Heart right ventricle (tissue), 16 donors: Measurements from ENCODE around the gene ZNF436. TPM values are rescaled to one million over a fixed set of nuclear protein-coding genes. Genes with fewer than 3 reads are reported as not detected.
A peak's percentile ranks its signal among the peaks of the same experiment; 100 is the strongest.

Experiments used
- ATAC-seq, 8 donors: fragments of 200-7000 bp; cut with Tn5 transposase; one replicate each; pipeline ENCODE4 v1.9.1; 2020; ENCODE audit warnings: mild to moderate bottlenecking in 8 of 8, moderate library complexity in 8 of 8, moderate number of reproducible peaks in 1 of 8
- DNase-seq, 2 donors: peaks; one replicate each; pipeline ENCODE4 v3.0.0-alpha.2; 2020
- H3K27ac ChIP-seq, 10 donors: fragments of 200-600 bp; sonication (generic) in 2 of 10; one replicate each; pipeline versions ENCODE4 v1.5.0 to v1.8.0; 2020 to 2022; ENCODE audit warnings: mild to moderate bottlenecking in 3 of 10
- H3K27me3 ChIP-seq, 7 donors: fragments of 200-600 bp; one replicate each; pipeline ENCODE4 v1.8.0; 2021 to 2022; ENCODE audit warnings: mild to moderate bottlenecking in 2 of 7
- H3K36me3 ChIP-seq, 9 donors: fragments of 200-600 bp; sonication (generic) in 1 of 9; one replicate each; pipeline versions ENCODE4 v1.5.0 to v1.8.0; 2020 to 2022; ENCODE audit warnings: mild to moderate bottlenecking in 2 of 9
- H3K4me1 ChIP-seq, 9 donors: fragments of 200-600 bp; sonication (generic) in 1 of 9; one replicate each; pipeline versions ENCODE4 v1.5.0 to v1.8.0; 2020 to 2022; ENCODE audit warnings: mild to moderate bottlenecking in 4 of 9
- H3K4me3 ChIP-seq, 10 donors: fragments of 200-600 bp; sonication (generic) in 2 of 10; one replicate each; pipeline versions ENCODE4 v1.5.0 to v1.8.0; 2020 to 2022; ENCODE audit warnings: mild to moderate bottlenecking in 7 of 10, moderate library complexity in 2 of 10
- H3K9me3 ChIP-seq, 11 donors: fragments of 200-600 bp in 10 of 11; sonication (generic) in 2 of 11; one replicate each; pipeline versions ENCODE4 v1.5.0 to v1.8.0; 2013 to 2022; ENCODE audit warnings: mild to moderate bottlenecking in 2 of 11, control low read depth in 1 of 11, moderate library complexity in 1 of 11
- CTCF ChIP-seq, 9 donors: fragments of 200-600 bp; sonication (generic) in 2 of 9; IDR thresholded peaks; one replicate each; pipeline versions ENCODE4 v1.5.0 to v1.8.0; 2021 to 2022; ENCODE audit warnings: antibody characterized with exemption in 9 of 9, mild to moderate bottlenecking in 5 of 9, moderate library complexity in 1 of 9
- WGBS, 2 donors: extraction: QIAGEN DNeasy Blood & Tissue Kit; methylation state at CpG; one replicate each; pipeline ENCODE4 v1.1.7; 2013; ENCODE audit warnings: inconsistent platforms in 1 of 2; 5-methylcytosine and 5-hydroxymethylcytosine counted together
- intact Hi-C, 10 donors: fragments of 100-400 bp; cut with DNase I; formaldehyde crosslinking; loops; one replicate each; pipeline versions ENCODE4 v1.11.1 to v1.14.2; 2022
- polyA plus RNA-seq, 2 donors: library from polyadenylated mRNA; stranded (reverse); fragments of 200-250 nt; gene quantifications; one replicate each; pipeline ENCODE4 v1.2.3, GENCODE V29; 2013
- total RNA-seq, 10 donors: library from RNA; stranded (reverse); fragmentation: NEBNext Ultra II Directional in 3 of 10; extraction: Animal tissue kit (Norgen Biotek cat#: 25700) in 3 of 10; gene quantifications; one replicate each; pipeline versions ENCODE4 v1.2.1 to v1.2.4, GENCODE V29; 2021 to 2023
- donor health status: Arrhythmogenic right ventricular cardiomyopathy.
- donor health status: ischemic (EF 13 %, LVEDD 7.1; RV severe dilation, severe dysfunction).
- donor health status: healthy with polysubstance abuse.
- donor health status: DM: no; HTN: yes; CAD: no.
- donor health status: DM: no; HTN: no; CAD: no.
- donor health status: ischemic (EF 25% LVEDD 6.9; RV normal size, moderate dysfunction).
- donor health status: ischemic (EF 25% LVEDD 5.7; RV mildly dilated, moderate dysfunction).
- donor health status: healthy.
- donor health status: DM: yes; HTN: yes; CAD: no.
- donor health status: Ischemic cardiomyopathy.
- donor health status: ischemic (EF 35%, LVEDD 5.7; RV mildly dilated, moderate dysfunction).
- donor health status: nonischemic (EF 11% LVEDD 7.7; RV severe dilation, severe dysfunction).
- donor health status: DM: yes; HTN: yes; CAD: no.
- donor health status: PGD.
- donor health status: ischemic (EF 29% LVEDD 5.4; RV normal size, mild dysfunction).
- donor health status: nonischemic (EF 23%, LVEDD 6.1; RV moderate dilation, normal function).

Gene ZNF436
- total and polyA plus RNA-seq, 12 donors: 3.3 to 25.5 (median 14.7) TPM

- peak overlapping the region in 2 of 10 donors; percentile 0 to 25 for H3K4me3 ChIP-seq
- H3K27ac ChIP-seq: peak overlapping the region in 9 of 10 donors; percentile 26 to 83 (median 64)
- no peak for DNase-seq
- H3K9me3 ChIP-seq: peaks cover 0 to 3% (median 0%) of the 10 kb centered on the region in 11 donors
- intact Hi-C loops: loop anchor here in 8 of 10 donors (1.0 to 10.0 kb wide), 8 partner anchors 35 to 89 kb away; partner anchors contain the start of genes HNRNPR (in 8 of the 8) and ZNF436 (in 4 of the 8)
- peaks cover 18 to 62% (median 42%) of the 10 kb centered on the region in 9 donors for H3K4me1 ChIP-seq
- H3K27me3 ChIP-seq: no peaks in the 10 kb centered on the region
- 56 to 69% methylated on average over 4 of the region's 4 CpGs for WGBS, 2 donors
- ATAC-seq: no peak
- peaks cover 0 to 11% (median 0%) of the 10 kb centered on the region in 9 donors for H3K36me3 ChIP-seq
- no peak for TF ChIP-seq CTCF (IDR thresholded peaks at IDR 0.05)
Observed at GRCh38 chr1:23403355-23403734, 33.7 kb upstream of the ZNF436 start.

- intact Hi-C loops: loop anchor here in 8 of 10 donors (1.0 to 10.0 kb wide), 8 partner anchors 34 to 88 kb away; partner anchors contain the start of genes HNRNPR (in 8 of the 8) and ZNF436 (in 4 of the 8)
- H3K27me3 ChIP-seq: no peaks in the 10 kb centered on the region
- H3K9me3 ChIP-seq: peaks cover 0 to 3% (median 0%) of the 10 kb centered on the region in 11 donors
- H3K27ac ChIP-seq: peak overlapping the region in 9 of 10 donors; percentile 26 to 83 (median 64)
- no peak for TF ChIP-seq CTCF (IDR thresholded peaks at IDR 0.05)
- no peak overlapping the region for H3K4me3 ChIP-seq
- ATAC-seq (peak in 3 of 8 donors; percentile 22 to 39 (median 26)), DNase-seq (no peak)
- 23 to 29% methylated on average over 6 of the region's 6 CpGs for WGBS, 2 donors
- peaks cover 0 to 7% (median 0%) of the 10 kb centered on the region in 9 donors for H3K36me3 ChIP-seq
- H3K4me1 ChIP-seq: peaks cover 18 to 63% (median 42%) of the 10 kb centered on the region in 9 donors
Observed at GRCh38 chr1:23403038-23403336, 33.4 kb upstream of the ZNF436 start.

- Histone ChIP-seq H3K27me3 (no peaks in the 10 kb centered on the region), H3K9me3 (peaks cover 0 to 3% (median 0%) of the 10 kb centered on the region in 11 donors), H3K27ac (peak overlapping the region in 7 of 10 donors; percentile 26 to 83 (median 55)), H3K4me1 (peaks cover 18 to 68% (median 42%) of the 10 kb centered on the region in 9 donors), H3K36me3 (peaks cover 0 to 5% (median 0%) of the 10 kb centered on the region in 9 donors), H3K4me3 (no peak overlapping the region)
- DNase-seq (no peak), ATAC-seq (no peak)
- intact Hi-C loops: loop anchor here in 8 of 10 donors (1.0 to 10.0 kb wide), 8 partner anchors 34 to 88 kb away; partner anchors contain the start of genes HNRNPR (in 8 of the 8) and ZNF436 (in 4 of the 8)
- TF ChIP-seq CTCF (IDR thresholded peaks at IDR 0.05): no peak
- whole genome bisulfite sequencing, 2 donors: 77 to 80% methylated on average over 11 of the region's 11 CpGs
Observed at GRCh38 chr1:23402286-23403037, 32.8 kb upstream of the ZNF436 start.

GRCh38 chr1:23401313-23401712 is 31.7 kb upstream of the ZNF436 start:
- DNase-seq: no peak
- Histone ChIP-seq H3K27me3 (no peaks in the 10 kb centered on the region), H3K9me3 (peaks cover 0 to 3% (median 0%) of the 10 kb centered on the region in 11 donors), H3K36me3 (peaks cover 0 to 13% (median 0%) of the 10 kb centered on the region in 9 donors), H3K27ac (peak overlapping the region in 7 of 10 donors; percentile 18 to 83 (median 24)), H3K4me1 (peaks cover 18 to 66% (median 37%) of the 10 kb centered on the region in 9 donors), H3K4me3 (no peak overlapping the region)
- no peak for TF ChIP-seq CTCF (IDR thresholded peaks at IDR 0.05)
- WGBS, 2 donors: 73 to 76% methylated on average over 6 of the region's 6 CpGs
- intact Hi-C loops: loop anchor here in 6 of 10 donors (5.0 to 10.0 kb wide), 4 partner anchors 34 to 87 kb away; partner anchors contain the start of genes HNRNPR (in 5 of the 6) and ZNF436 (in 1 of the 6)
- no peak for ATAC-seq
